Hematopoietic multipotent progenitor cell treated with erythropoietin and hydrocortisone succinate and interleukin-3 and kit ligand, for 4 days (in vitro differentiated cells): Measurements from ENCODE around the gene SEMA4D.
A peak's percentile ranks its signal among the peaks of the same experiment; 100 is the strongest.

ENCODE experiments used
- DNase-seq: peaks from one replicate; pipeline ENCODE4 v3.0.0-alpha.2; 2015

The SEMA4D gene

DNA sequence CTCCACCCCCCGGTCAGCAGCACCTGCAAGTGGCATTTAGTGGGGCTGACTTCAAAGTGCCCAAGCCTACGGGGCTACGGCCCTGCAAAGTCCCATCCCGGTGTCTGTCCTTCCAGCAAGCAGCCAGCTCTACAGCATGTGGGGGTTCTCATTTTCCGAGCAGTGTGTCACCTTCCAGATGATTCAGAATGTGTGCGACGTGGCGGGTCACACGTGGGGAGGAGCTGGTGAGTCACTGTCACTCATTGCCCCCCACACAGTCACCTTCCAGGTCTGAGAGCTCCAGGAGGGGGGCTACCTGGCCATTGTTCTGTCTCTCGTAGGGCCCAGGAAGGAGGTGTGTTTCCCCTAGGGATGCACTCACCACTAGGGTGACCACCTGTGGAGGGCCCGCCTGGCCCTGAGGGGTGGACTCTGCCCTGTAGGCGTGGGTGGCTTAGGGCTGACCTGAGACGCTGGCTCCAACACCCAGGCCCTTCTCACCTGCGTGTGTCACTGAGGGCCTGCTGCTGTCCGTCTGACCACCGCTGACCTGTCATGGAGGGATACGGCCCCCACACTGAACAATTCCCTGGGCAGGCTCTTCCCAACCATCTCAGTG, 70.2 kb downstream of the SEMA4D start:
- no peak for DNase-seq

GRCh38 chr9:89426384-89426961, 71.4 kb downstream of the SEMA4D start:
- DNase-seq, result peak; percentile 61

DNA sequence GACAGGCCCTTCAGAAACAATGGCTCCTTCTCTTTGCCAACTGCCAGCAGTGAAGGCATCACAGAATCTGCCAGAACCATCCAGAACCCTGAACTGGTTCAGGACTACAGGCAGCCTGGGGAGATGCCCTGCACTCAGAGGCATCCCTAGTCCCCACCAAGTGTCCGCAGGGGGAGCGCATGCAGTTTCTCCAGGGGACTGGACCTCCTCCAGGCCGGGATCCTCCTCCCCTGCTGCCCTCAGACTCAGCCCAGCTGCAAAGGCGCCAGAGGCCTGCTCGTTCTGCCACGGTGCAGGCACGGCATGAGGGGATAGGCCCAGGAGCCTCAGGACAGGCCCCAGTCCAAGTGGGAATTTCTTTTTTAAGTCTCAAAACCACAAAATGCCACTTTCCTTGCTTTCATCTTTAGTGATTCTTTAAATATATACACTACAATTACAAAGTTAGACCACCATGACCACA, 72.0 kb downstream of the SEMA4D start:
- no peak for DNase-seq

DNA sequence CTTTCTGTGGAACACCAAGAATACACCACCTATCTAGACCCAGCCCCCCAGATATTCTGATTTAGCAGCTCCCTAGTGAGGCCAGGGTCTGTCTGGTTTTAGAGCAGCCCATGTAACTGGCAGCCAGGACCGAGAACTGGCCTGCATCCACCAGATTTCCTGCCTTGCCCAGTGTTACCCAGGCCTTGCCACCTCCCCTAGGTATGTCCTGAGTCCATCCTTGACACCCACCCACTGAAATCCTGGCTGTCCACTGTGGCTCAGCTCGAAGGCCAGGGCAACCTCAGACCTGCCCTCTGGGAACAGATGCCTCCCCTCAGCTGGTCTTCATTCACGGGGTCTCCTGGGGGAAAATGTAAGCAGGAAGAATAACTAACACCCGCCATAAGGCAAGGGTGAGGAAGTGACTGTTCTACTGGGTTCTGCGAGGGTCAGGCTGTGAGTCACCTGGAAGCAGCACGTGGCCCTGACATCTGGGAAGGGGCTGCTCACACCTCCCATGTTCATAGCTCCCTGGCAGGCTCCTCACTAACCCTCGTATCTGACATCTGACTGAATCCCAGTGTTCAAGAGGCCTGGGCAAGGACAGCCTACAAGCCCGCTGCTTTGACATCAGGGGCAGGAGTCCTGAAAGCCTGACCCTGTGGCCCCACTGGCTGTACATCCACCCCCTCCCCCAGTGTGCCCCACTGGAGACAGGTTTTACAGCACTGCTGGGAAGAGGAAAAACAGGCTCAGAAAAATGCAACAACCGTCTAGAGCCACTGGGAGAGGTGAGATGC, 72.7 kb downstream of the SEMA4D start:
- no peak for DNase-seq

GRCh38 chr9:89422151-89422975, 75.5 kb downstream of the SEMA4D start:
- peak; percentile 92 for DNase-seq

GRCh38 chr9:89421595-89421994, 76.3 kb downstream of the SEMA4D start:
- no peak for DNase-seq

- DNase-seq, result peak; percentile 54
Observed at GRCh38 chr9:89420397-89421178, 77.3 kb downstream of the SEMA4D start.

DNA sequence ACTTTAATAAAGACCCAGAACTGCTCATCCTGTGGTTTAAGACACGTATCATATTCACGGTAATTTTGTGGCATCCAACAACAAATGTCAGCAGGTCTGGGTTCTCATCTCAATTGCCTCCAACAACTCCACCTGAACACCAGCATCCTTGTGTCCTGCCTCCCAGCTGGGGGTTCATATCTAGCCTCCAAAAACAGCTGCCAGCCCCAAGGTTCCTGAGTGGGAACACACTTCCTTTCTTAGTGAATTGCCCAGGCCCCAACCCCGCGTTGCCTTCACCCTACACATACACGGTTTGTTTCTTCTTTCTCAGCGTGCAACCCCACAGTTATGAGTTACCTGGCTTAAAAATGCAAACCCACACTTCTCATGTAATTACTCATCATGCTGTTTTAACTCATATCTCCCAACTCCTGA, 77.9 kb downstream of the SEMA4D start:
- no peak for DNase-seq

GRCh38 chr9:89418882-89419640, 78.9 kb downstream of the SEMA4D start:
- peak; percentile 63 for DNase-seq

- DNase-seq, result no peak
Observed at GRCh38 chr9:89418474-89418845, 79.5 kb downstream of the SEMA4D start.

DNA sequence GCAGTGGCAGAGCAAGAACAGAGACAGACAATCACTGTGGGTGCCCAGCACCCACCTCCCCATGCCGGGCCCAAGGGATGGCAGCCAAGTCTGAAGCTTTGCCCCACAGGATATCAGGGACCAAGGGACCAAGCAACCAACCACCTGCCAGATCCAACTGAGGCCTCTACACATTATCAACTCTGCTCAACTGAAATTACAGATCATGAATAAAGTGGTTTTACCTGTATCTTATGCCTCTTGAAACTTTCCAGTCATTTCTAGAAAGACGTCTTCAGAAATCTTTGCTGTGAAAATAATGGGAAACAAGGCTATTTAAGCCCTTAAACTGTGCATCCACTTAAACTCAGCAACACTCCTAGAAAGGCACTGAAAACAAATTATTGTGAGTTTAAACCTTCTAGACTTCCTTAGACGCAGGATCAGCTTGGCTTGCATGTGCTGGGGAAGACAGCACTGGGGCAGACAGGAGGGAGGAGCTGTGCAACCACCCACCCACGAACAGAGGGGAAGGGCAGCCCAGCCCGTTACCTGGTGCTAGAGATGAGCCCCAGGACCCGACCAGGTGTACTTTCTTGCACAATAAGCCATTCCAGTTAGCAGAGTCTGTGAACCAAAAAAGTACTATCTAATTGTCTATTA, 80.0 kb downstream of the SEMA4D start:
- no peak for DNase-seq

- DNase-seq, result no peak
Observed at GRCh38 chr9:89414670-89415324, 83.1 kb downstream of the SEMA4D start.

GRCh38 chr9:89413963-89414638, 83.8 kb downstream of the SEMA4D start:
- no peak for DNase-seq

DNA sequence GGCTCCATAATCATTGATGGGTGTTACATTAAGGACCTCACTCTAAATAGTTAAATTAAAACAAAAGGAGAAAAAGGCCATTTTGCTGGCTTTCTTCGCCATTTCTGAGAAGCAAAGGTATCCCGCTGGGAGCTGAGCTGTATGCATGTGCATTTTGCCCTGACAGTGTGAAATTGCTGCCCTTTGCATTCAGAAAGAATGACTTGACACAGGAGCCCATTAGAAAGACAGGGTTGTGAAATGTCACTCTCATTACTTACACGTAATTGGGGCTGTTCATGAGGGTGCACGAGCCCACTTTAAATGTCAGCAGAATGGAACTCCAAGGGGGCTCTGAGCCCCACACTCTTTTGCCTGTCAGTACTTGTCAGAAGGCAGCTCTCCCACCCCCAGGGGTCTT, 85.0 kb downstream of the SEMA4D start:
- DNase-seq, result no peak

DNA sequence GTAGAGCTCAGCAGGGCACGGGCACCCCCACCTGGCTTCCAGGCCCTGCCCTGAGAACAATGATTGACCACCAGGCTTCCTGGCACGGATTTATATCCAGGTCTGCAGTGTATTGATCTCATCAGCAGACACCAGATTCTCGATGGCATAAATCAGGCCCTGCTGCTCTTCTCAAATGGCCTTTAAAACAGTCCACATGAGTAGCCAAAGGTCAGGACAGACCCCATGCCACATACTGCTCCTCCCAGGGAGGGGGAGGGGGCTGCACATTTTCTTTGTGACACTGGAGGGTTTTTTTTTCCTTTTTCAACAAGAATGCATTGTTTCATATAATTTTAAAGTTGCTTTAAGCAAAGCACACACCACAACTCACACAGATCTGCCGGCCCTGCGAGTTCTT, 85.4 kb downstream of the SEMA4D start:
- no peak for DNase-seq

DNA sequence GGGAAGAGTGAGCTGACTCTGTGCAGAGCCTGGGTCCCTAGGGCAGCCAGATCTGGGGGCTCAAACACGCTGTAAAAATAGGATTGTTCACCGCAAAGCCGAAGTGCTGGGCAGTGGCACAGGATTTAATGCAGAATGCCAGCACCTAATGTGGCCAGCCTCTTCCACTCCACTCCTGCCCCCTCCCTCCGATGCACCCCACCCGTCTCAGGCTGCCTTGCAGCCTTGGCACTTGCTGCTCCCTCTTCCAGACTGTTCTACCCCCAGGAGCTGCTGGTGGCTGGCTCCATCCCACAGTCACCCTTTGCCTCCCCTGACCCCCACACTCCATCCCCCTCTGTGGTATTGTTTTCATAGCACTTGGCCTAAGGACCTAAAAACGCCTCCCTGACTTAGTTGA, 86.2 kb downstream of the SEMA4D start:
- DNase-seq, result no peak

DNA sequence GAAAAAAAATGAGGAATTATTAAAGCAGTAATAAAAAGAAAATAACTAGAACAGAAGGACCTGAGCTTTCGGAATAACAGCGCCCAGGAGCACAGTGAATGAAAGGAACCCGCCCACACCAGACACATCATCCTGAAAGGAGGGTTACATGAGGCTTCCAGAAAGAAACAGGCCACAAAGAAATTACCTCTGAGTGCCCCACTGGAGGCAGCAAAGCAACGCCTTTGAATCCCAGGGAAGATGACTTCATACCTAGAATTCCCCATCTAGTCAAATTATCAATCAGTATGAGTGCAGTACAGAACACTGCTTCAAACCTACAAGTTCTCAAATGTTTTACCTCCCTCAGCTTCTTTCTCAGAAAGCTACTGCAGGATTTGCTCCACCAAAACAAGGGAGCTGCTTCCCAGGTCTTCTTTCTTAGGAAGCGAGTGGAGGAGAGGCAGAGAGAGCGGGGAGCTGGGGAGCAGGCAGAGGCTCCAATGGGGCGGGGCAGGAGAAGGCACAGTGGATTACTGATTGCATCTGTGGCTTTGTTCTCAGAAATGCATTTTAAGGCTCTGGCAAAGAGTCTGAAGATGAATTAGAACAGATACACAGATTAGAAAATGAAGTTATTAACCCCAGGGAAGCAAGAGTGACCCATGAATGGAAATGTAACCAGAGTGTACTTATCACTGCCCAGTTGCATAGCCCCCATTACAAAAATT, 87.1 kb downstream of the SEMA4D start:
- peak; percentile 67 for DNase-seq

DNA sequence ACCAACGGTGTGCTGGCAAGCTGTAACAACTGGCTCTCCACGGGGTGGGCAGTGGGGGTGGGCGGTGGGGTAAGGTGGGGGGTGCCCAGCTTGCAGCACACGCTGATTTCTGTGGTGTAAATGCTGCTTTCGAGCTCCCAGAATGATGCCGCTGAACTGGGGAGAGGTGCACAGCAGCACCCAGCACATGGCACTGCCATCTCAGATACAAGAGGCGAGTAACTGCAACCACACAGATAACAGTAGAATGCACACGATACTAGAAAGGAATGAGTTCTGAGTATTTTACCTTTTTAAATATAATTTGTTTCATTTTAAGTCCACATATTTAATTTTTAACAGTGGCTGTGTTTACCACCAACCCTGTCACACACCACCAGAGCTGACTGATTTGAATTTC, 87.9 kb downstream of the SEMA4D start:
- DNase-seq, result peak; percentile 77

- DNase-seq, result peak; percentile 60
Observed at GRCh38 chr9:89409466-89409865, 88.4 kb downstream of the SEMA4D start.
